HG03060 (cell line): ENCODE measurements around the gene BAZ1B.
A peak's percentile ranks its signal among the peaks of the same experiment; 100 is the strongest.
"Not testable (repeated sequence)": the region's sequence is repeated elsewhere in the genome, so short reads cannot be mapped to it uniquely, and the experiment has no call there.

ENCODE experiments used
- ATAC-seq: cut with Tn5 transposase; IDR thresholded peaks from one replicate; pipeline ENCODE4 v1.9.1; 2021; ENCODE audit warnings: low read depth, moderate number of reproducible peaks; ENCODE audit not compliant: unreplicated experiment

The BAZ1B gene

DNA sequence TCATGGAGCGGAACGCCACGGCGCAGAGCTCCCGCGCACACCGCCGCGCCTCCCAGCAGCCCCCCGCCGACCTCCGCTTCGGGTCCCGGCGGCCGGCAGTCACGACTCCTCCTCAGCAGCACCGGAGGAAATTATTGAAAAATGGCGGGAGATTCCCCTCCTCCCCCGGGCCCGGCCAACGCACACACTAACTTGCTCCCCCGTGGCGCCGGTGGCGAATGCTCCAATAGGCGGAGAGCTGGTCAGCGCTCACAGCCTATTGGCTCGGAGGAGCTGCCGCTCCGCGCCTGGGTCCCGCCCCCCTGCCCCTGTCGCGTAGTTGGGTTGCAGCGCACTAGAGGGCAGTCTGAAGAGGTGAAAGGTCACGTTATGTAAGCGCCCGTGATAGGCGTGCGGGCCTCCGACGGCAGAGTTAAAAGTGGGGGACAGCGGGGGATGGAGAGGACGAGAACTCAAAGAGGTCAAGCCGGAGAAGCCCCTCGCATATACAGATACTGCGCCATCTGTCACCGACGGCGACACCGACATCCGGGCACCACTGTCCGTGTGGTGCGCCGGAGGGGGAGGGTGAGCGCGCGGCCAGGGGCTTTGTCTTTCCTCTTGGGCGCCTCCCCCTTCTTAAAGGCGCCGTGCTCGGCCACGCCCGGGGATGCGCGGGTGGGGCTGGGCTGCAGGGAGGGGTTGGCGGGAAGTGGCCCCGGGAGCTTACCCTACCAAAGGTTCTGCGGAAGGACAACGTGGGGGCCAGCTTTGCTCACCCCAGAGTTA lies at the start of gene BAZ1B:
BAZ1B (minus strand) TSS at position 189 of the 768 bp plus-strand sequence. CDS start 360 bp downstream, outside the sequence.
- peak; percentile 67 for ATAC-seq

- ATAC-seq: no peak
Measured at GRCh38 chr7:73570977-73571376, 48.9 kb upstream of the BAZ1B start.

GRCh38 chr7:73570521-73570920 lies 48.4 kb upstream of the BAZ1B start:
- ATAC-seq: no peak

DNA sequence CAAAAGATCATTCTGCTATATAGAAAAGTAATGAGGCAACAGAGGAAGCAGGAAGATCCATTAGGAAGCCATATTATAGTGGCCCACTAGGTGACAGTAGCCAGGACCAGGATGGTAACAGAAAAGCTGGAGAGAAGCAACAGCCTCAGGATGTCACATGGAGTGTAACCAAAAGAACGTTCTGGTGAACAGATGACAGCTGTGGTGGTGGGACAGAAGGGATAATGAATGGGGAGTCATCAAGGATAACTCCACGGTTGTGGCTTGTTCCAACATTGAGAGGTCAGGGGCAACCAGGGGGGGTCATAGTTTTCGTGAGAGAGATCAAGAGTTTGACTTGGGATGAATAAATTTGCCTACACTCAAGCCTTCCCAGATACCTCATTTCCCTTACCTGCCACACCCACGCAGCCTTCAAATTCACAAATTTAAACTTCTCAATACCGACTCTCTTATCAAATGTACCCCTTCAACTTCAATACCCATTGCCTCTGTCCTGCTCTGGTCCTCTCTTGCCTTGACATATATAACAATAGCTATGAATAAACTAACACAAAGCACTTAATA lies 47.0 kb upstream of the BAZ1B start:
- ATAC-seq: no peak

DNA sequence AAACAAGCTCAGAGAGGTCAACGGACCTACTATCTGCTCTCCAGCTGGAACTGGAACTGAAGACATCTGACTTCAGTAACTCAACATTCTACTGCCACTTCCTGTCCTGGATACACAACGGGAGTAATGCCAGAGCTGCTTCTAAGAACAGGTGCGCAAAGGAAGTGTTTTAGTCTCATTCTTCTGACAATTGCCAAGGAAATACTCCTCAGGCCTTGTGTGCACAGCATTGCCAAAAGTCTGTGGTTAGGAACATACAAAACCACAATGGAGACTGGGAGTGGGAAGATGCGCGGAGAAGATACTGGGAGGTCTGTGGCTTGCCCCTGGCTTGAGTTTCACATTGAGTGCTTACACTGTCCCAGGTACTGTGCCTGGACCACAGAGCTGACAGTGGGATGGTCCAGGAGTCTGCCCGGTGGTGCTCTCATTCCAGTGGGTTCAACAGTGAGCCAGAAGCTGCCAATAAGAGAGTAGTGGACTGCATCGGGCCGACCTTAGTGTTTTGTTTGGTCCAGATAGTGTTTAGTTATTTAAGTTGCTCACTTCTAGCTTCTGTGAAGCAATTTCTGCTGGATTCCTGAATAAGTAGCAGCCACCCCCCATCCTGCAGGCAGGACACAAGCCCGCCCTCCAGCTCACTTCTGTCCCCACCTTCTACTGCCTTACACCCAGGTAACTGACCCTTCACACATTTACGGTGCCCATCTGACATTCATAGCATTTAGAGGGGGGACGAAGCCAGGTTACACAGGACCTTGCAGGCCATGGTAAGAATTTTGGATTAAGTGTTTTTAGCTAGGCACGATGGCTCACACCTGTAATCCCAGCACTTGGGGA lies 46.0 kb upstream of the BAZ1B start:
- ATAC-seq: no peak

GRCh38 chr7:73567140-73567539 lies 45.0 kb upstream of the BAZ1B start:
- ATAC-seq: no peak

- ATAC-seq: not testable (repeated sequence)
Measured at GRCh38 chr7:73566431-73566830, 44.3 kb upstream of the BAZ1B start.

DNA sequence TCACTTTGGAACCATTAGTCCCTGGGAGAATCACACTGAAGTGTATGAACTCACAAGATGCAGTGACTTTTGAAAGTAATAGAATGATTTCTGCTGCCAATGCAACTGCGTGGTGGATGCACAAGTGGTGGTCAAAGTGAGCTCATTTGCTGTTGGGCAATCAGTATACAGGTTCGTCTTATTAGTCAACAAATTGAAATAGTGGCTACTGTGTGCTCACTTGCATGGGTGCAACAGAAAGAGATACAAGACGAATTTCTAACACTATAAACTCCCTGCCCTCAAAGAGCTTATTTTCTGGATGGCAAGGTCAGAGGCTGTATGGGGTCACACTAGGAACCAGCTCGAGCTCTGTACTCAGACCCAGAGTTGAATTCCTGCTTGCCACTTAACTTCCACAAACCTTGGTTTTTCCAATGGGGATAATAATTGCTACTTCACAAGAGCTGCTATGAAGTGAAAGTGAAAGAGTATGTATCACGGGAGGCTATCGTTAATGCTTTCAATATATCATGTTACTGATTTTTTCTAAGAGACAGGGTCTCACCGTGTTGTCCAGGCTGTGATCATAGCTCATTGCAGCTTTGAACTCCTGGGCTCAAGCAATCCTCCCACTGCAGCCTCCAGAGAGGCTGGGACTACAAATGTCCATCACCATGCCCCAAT lies 43.7 kb upstream of the BAZ1B start:
- no peak for ATAC-seq

- ATAC-seq: no peak
Measured at GRCh38 chr7:73560109-73560835, 38.2 kb upstream of the BAZ1B start.

- ATAC-seq: no peak
Measured at GRCh38 chr7:73557397-73558257, 35.5 kb upstream of the BAZ1B start, which contains the start of gene BCL7B. Gene BCL7B, minus strand, starts transcription at chr7:73557690. Its CDS starts 112 bp downstream, at chr7:73557578.

GRCh38 chr7:73557108-73557396 lies 35.0 kb upstream of the BAZ1B start:
- no peak for ATAC-seq

GRCh38 chr7:73556208-73557107 lies 34.4 kb upstream of the BAZ1B start:
- no peak for ATAC-seq

GRCh38 chr7:73555411-73555982 lies 33.4 kb upstream of the BAZ1B start:
- ATAC-seq: no peak

DNA sequence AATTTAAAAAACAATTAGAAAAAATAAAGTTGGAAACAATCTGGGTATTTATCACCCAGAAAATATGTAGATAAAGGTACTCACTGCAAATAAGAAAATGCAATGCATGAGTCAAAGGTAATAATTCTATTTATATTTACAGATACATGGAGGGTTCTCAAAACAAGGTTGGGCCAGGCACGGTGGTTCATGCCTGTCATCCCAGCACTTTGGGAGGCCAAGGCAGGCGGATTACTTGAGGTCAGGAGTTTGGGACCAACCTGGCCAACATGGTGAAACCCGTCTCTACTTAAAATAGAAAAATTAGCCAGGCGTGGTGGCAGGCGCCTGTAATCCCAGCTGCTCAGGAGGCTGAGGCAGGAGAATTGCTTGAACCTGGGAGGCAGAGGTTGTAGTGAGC lies 28.0 kb upstream of the BAZ1B start:
- ATAC-seq: not testable (repeated sequence)

GRCh38 chr7:73549176-73549575 lies 27.1 kb upstream of the BAZ1B start:
- no peak for ATAC-seq

DNA sequence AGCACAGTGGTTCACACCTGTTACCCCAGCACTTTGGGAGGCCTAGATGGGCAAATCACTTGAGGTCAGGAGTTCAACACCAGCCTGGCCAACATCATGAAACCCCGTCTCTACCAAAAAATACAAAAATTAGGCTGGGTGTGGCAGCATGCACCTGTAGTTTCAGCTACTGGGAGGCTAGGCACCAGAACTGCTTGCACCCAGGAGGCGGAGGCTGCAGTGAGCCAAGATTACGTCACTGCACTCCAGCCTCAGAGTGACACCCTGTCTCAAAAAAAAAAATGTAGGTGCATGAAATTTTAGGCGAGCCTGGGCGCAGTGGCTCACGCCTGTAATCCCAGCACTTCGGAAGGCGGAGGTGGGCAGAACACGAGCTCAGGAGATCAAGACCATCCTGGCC lies 25.7 kb upstream of the BAZ1B start:
- ATAC-seq: no peak

GRCh38 chr7:73544678-73545077 lies 22.6 kb upstream of the BAZ1B start:
- ATAC-seq: no peak

- no peak for ATAC-seq
Measured at GRCh38 chr7:73541722-73542121, 19.6 kb upstream of the BAZ1B start.
